Cardiac muscle cell (in vitro differentiated cells and primary cell): Measurements from ENCODE around the gene SLC43A1. TPM values are rescaled to one million over a fixed set of nuclear protein-coding genes. Genes with fewer than 3 reads are reported as not detected.

Experiments used
- DNase-seq, 2 donors: peaks; one replicate each; pipeline versions ENCODE4 v3.0.0 to v3.0.0-alpha.2; 2010 to 2017; ENCODE audit warnings: low read depth in 1 of 2, low spot score in 1 of 2
- H3K27ac ChIP-seq: fragments of 200-600 bp; sonication (generic); 2 replicates; pipeline ENCODE4 v1.5.1; 2016
- H3K27me3 ChIP-seq: fragments of 200-600 bp; sonication (generic); 2 replicates; pipeline ENCODE4 v1.6.0; 2016; ENCODE audit warnings: control low read depth
- H3K36me3 ChIP-seq: fragments of 200-600 bp; sonication (generic); 2 replicates; pipeline ENCODE4 v1.5.1; 2016; ENCODE audit warnings: control low read depth
- H3K4me1 ChIP-seq: fragments of 200-600 bp; sonication (generic); 2 replicates; pipeline ENCODE4 v1.8.1; 2017; ENCODE audit warnings: low read depth, mild to moderate bottlenecking, mixed run types
- H3K4me3 ChIP-seq: fragments of 200-600 bp; sonication (generic); 2 replicates; pipeline ENCODE4 v1.5.1; 2016; ENCODE audit warnings: mild to moderate bottlenecking
- H3K9me3 ChIP-seq: fragments of 200-600 bp; sonication (generic); 2 replicates; pipeline ENCODE4 v1.5.1; 2017; ENCODE audit warnings: low read depth, mild to moderate bottlenecking, control low read depth
- CTCF ChIP-seq: IDR thresholded peaks from 2 replicates; pipeline ENCODE4 v1.5.1; 2012; ENCODE audit warnings: low read depth, mild to moderate bottlenecking, low read length
- polyA plus RNA-seq: library from polyadenylated mRNA; unstranded; fragments of >200 nt; fragmentation: Nextera tagmentation; extraction: Ambion mirVana; gene quantifications from 2 replicates; pipeline ENCODE4 v1.2.1, GENCODE V29; 2016
- total RNA-seq: library from RNA; depleted of rRNA; stranded (reverse); fragments of >200 nt; gene quantifications from 2 replicates; pipeline ENCODE4 v1.2.3, GENCODE V29; 2016

The SLC43A1 gene
- total RNA-seq, result 13.3 and 24.6 TPM in 2 replicates
- 11.2 and 23.7 TPM in 2 replicates for polyA plus RNA-seq

GRCh38 chr11:57515332-57516060 lies at the start of gene SLC43A1:
TSS of gene SLC43A1 (minus strand) at chr11:57515702. CDS start at chr11:57514111, 1,591 bp downstream.
- Histone ChIP-seq H3K27ac (no peak within 1 kb of the TSS), H3K9me3 (no peaks in the 10 kb centered on the region), H3K36me3 (no peaks in the 10 kb centered on the region), H3K4me1 (peaks cover 7% of the 10 kb centered on the region), H3K4me3 (peak within 1 kb of the TSS; percentile 48), H3K27me3 (peaks cover 13% of the 10 kb centered on the region)
- DNase-seq, result peak; percentile 72 to 74
- TF ChIP-seq CTCF, result no peak

- Histone ChIP-seq H3K27me3 (no peaks in the 10 kb centered on the region), H3K4me1 (peaks cover 14% of the 10 kb centered on the region), H3K9me3 (no peaks in the 10 kb centered on the region), H3K27ac (peak overlapping the region; percentile 71), H3K36me3 (peaks cover 16% of the 10 kb centered on the region), H3K4me3 (no peak overlapping the region)
- no peak for TF ChIP-seq CTCF
- DNase-seq, result peak in 1 of 2 donors; percentile 22
Observed at GRCh38 chr11:57562596-57562995, 47.1 kb upstream of the SLC43A1 start.

- H3K36me3 ChIP-seq, result peaks cover 19% of the 10 kb centered on the region
- no peak for TF ChIP-seq CTCF
- H3K27me3 ChIP-seq, result no peaks in the 10 kb centered on the region
- no peak for DNase-seq
- H3K4me1 ChIP-seq, result peaks cover 11% of the 10 kb centered on the region
- no peaks in the 10 kb centered on the region for H3K9me3 ChIP-seq
- H3K4me3 ChIP-seq, result no peak overlapping the region
- H3K27ac ChIP-seq, result no peak overlapping the region
Observed at GRCh38 chr11:57560146-57560545, 44.6 kb upstream of the SLC43A1 start.

GRCh38 chr11:57556041-57556440 lies 40.5 kb upstream of the SLC43A1 start:
- Histone ChIP-seq H3K27me3 (no peaks in the 10 kb centered on the region), H3K4me3 (no peak overlapping the region), H3K9me3 (no peaks in the 10 kb centered on the region), H3K27ac (no peak overlapping the region), H3K36me3 (peaks cover 46% of the 10 kb centered on the region), H3K4me1 (no peaks in the 10 kb centered on the region)
- DNase-seq, result no peak
- TF ChIP-seq CTCF, result no peak

- H3K27ac ChIP-seq, result no peak overlapping the region
- H3K4me1 ChIP-seq, result no peaks in the 10 kb centered on the region
- no peak for TF ChIP-seq CTCF
- H3K4me3 ChIP-seq, result no peak overlapping the region
- H3K9me3 ChIP-seq, result no peaks in the 10 kb centered on the region
- DNase-seq, result no peak
- no peaks in the 10 kb centered on the region for H3K27me3 ChIP-seq
- H3K36me3 ChIP-seq, result peaks cover 46% of the 10 kb centered on the region
Observed at GRCh38 chr11:57555393-57555792, 39.9 kb upstream of the SLC43A1 start.
